HepG2 (cell line): ENCODE measurements around the gene PDPK1. TPM values are rescaled to one million over a fixed set of nuclear protein-coding genes. Genes with fewer than 3 reads are reported as not detected.

Experiments
- AGO1 ChIP-seq: fragments of 200-400 bp; formaldehyde crosslinking; IDR thresholded peaks from 2 replicates; pipeline ENCODE4 v1.6.1; 2017; ENCODE audit warnings: mild to moderate bottlenecking, low read depth, low read length, moderate library complexity; ENCODE audit not compliant: poor library complexity, severe bottlenecking
- AGO2 ChIP-seq: fragments of 200-400 bp; formaldehyde crosslinking; optimal IDR thresholded peaks from 2 replicates; pipeline ENCODE3; 2017; ENCODE audit warnings: mild to moderate bottlenecking, low read depth, low read length, moderate library complexity
- FIP1L1 ChIP-seq: fragments of 200-400 bp; formaldehyde crosslinking; IDR thresholded peaks from 2 replicates; pipeline ENCODE4 v1.6.1; 2018; ENCODE audit warnings: low read depth, mild to moderate bottlenecking, low read length, moderate library complexity, borderline replicate concordance; ENCODE audit not compliant: insufficient read depth
- FOXC1 ChIP-seq: sonication (generic); formaldehyde crosslinking; IDR thresholded peaks from 2 replicates; pipeline ENCODE4 v1.8.0; 2022; ENCODE audit warnings: mild to moderate bottlenecking, missing genetic modification reagents, borderline replicate concordance
- GRHL1 ChIP-seq: sonication (generic); formaldehyde crosslinking; conservative IDR thresholded peaks from 2 replicates; pipeline ENCODE4 v1.8.0; 2022; ENCODE audit warnings: missing genetic modification reagents
- HOXA5 ChIP-seq: sonication (generic); formaldehyde crosslinking; IDR thresholded peaks from 2 replicates; pipeline ENCODE4 v1.4.0; 2020; ENCODE audit warnings: missing genetic modification reagents
- MAX ChIP-seq: IDR thresholded peaks from 2 replicates; pipeline ENCODE4 v1.6.1; 2012; ENCODE audit warnings: inconsistent platforms
- NCOA2 ChIP-seq: sonication (generic); formaldehyde crosslinking; IDR thresholded peaks from 2 replicates; pipeline ENCODE4 v1.8.0; 2022; ENCODE audit warnings: inconsistent platforms
- NFKB2 ChIP-seq: sonication (generic); formaldehyde crosslinking; IDR thresholded peaks from 2 replicates; pipeline ENCODE4 v1.4.0; 2020; ENCODE audit warnings: missing genetic modification reagents, borderline replicate concordance
- ZFY ChIP-seq: sonication (generic); formaldehyde crosslinking; IDR thresholded peaks from 2 replicates; pipeline ENCODE4 v1.4.0; 2020; ENCODE audit warnings: missing genetic modification reagents
- ZGPAT ChIP-seq: IDR thresholded peaks from 2 replicates; pipeline ENCODE4 v1.6.1; 2016; ENCODE audit warnings: mild to moderate bottlenecking
- ZNF329 ChIP-seq: sonication (generic); formaldehyde crosslinking; IDR thresholded peaks from 2 replicates; pipeline ENCODE4 v1.9.0; 2021; ENCODE audit warnings: low read depth, mild to moderate bottlenecking, missing genetic modification reagents
- ZSCAN20 ChIP-seq: sonication (generic); formaldehyde crosslinking; IDR thresholded peaks from 2 replicates; pipeline ENCODE4 v1.4.0; 2020; ENCODE audit warnings: missing genetic modification reagents, mild to moderate bottlenecking, borderline replicate concordance
- polyA plus RNA-seq, 8 experiments: library from polyadenylated mRNA; depleted of rRNA in 3 of 8; stranded (reverse) in 7 of 8; unstranded in 1 of 8; fragments of >200 nt; fragmentation: Illumina TruSeq in 4 of 8; extraction: Trizol in 4 of 8; gene quantifications; 2 replicates each; pipeline versions ENCODE4 v1.2.1 to v1.2.3, GENCODE V29; 2011 to 2016; ENCODE audit warnings: low read depth in 4 of 8, missing spikeins in 1 of 8, mixed read lengths in 1 of 8; ENCODE audit not compliant: insufficient read depth in 1 of 8
- total RNA-seq, 5 experiments: library from RNA; depleted of rRNA; stranded (reverse); fragments of >200 nt; fragmentation: Illumina TruSeq; extraction: Trizol; gene quantifications; 2 replicates each; pipeline ENCODE4 v1.2.3, GENCODE V29; 2016; ENCODE audit warnings: low read depth in 1 of 5
- TF ChIP-seq, protein P1 (sequence below): sonication (generic); formaldehyde crosslinking; IDR thresholded peaks from 2 replicates; pipeline ENCODE4 v1.4.0; 2020; ENCODE audit warnings: missing genetic modification reagents, borderline replicate concordance
- TF ChIP-seq, protein P2 (sequence below), 2 experiments: sonication (generic) in 1 of 2; formaldehyde crosslinking in 1 of 2; IDR thresholded peaks; 2 replicates each; pipeline versions ENCODE4 v1.4.0 to v1.6.1; 2018 to 2020; ENCODE audit warnings: missing genetic modification reagents in 2 of 2, borderline replicate concordance in 1 of 2, low read depth in 1 of 2, mild to moderate bottlenecking in 1 of 2, missing biosample characterization in 1 of 2
- TF ChIP-seq, protein P3 (sequence below): sonication (generic); formaldehyde crosslinking; conservative IDR thresholded peaks from 2 replicates; pipeline ENCODE4 v1.4.0; 2020; ENCODE audit warnings: missing genetic modification reagents

PDPK1 gene
- total and polyA plus RNA-seq, 2 of the 13 experiments (the other 11 are each of a cell fraction or from before 2014, with no cell fraction given): 59.6 to 129 TPM

DNA sequence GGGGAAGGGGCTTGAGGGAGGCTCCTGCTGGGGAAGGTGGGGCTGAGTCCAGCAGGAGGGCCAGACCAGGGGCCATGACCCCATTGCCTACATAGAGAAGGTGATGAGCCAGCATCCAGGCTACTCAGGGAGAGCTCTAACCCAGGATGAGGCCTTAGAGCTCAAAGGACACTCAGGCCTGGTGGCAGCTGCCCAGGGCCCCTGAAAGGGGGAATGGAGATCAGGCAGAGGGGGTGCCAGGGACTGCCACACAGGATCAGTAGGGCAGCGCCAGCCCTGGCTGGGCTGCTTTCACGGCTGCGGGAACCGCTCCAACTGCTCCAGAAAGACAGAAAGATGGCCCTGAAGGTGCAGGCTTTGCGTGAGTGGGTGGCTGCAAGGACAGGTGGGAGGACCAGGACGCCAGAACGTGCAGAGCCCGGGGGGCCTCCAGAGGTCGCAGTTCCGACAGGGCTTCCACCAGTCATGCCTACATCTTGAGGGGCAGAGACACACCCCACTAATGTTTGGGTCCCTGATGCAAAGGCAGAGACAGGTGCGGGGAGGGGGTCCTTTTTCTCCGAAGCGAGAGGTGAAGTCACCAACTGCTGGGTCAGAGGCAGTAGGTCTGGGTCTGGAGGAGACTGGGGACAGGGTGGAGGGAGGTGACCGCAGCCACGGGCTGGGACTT is 25.0 kb upstream of the PDPK1 start (continued):
- TF ChIP-seq HOXA5 (CRISPR knock-in tag) (peak; percentile 66; the same call in 1 of the 2 replicates), ZFY (peak; percentile 10; the same call in 1 of the 2 replicates), ZGPAT (CRISPR knock-in tag) (peak; percentile 8; the same call in 1 of the 2 replicates), ZSCAN20 (CRISPR knock-in tag) (no peak), NFKB2 (CRISPR knock-in tag) (peak; percentile 19; the same call in 1 of the 2 replicates), AGO1 (peak; percentile 29), FOXC1 (CRISPR knock-in tag) (peak; percentile 73), FIP1L1 (no peak), GRHL1 (CRISPR knock-in tag) (no peak), ZNF329 (CRISPR knock-in tag) (0 out of 2 replicates have a peak, but pooled peaks have one; percentile 14), NCOA2 (CRISPR knock-in tag) (no peak), MAX (peak; percentile 27; the same call in 1 of the 2 replicates), AGO2 (peak; percentile 38)
- TF ChIP-seq, protein P1, sequence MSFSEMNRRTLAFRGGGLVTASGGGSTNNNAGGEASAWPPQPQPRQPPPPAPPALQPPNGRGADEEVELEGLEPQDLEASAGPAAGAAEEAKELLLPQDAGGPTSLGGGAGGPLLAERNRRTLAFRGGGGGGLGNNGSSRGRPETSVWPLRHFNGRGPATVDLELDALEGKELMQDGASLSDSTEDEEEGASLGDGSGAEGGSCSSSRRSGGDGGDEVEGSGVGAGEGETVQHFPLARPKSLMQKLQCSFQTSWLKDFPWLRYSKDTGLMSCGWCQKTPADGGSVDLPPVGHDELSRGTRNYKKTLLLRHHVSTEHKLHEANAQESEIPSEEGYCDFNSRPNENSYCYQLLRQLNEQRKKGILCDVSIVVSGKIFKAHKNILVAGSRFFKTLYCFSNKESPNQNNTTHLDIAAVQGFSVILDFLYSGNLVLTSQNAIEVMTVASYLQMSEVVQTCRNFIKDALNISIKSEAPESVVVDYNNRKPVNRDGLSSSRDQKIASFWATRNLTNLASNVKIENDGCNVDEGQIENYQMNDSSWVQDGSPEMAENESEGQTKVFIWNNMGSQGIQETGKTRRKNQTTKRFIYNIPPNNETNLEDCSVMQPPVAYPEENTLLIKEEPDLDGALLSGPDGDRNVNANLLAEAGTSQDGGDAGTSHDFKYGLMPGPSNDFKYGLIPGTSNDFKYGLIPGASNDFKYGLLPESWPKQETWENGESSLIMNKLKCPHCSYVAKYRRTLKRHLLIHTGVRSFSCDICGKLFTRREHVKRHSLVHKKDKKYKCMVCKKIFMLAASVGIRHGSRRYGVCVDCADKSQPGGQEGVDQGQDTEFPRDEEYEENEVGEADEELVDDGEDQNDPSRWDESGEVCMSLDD (CRISPR knock-in tag): peak; percentile 48; the same call in 1 of the 2 replicates
- TF ChIP-seq, protein P2, sequence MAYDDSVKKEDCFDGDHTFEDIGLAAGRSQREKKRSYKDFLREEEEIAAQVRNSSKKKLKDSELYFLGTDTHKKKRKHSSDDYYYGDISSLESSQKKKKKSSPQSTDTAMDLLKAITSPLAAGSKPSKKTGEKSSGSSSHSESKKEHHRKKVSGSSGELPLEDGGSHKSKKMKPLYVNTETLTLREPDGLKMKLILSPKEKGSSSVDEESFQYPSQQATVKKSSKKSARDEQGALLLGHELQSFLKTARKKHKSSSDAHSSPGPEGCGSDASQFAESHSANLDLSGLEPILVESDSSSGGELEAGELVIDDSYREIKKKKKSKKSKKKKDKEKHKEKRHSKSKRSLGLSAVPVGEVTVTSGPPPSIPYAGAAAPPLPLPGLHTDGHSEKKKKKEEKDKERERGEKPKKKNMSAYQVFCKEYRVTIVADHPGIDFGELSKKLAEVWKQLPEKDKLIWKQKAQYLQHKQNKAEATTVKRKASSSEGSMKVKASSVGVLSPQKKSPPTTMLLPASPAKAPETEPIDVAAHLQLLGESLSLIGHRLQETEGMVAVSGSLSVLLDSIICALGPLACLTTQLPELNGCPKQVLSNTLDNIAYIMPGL (CRISPR knock-in tag; IDR thresholded peaks at IDR 0.05; ENCODE audit: borderline replicate concordance in 1 of 2, low read depth in 1 of 2): peak in 1 of 2 experiments; percentile 30; a peak in 1 of 4 replicates
- TF ChIP-seq, protein P3, sequence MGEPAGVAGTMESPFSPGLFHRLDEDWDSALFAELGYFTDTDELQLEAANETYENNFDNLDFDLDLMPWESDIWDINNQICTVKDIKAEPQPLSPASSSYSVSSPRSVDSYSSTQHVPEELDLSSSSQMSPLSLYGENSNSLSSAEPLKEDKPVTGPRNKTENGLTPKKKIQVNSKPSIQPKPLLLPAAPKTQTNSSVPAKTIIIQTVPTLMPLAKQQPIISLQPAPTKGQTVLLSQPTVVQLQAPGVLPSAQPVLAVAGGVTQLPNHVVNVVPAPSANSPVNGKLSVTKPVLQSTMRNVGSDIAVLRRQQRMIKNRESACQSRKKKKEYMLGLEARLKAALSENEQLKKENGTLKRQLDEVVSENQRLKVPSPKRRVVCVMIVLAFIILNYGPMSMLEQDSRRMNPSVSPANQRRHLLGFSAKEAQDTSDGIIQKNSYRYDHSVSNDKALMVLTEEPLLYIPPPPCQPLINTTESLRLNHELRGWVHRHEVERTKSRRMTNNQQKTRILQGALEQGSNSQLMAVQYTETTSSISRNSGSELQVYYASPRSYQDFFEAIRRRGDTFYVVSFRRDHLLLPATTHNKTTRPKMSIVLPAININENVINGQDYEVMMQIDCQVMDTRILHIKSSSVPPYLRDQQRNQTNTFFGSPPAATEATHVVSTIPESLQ (CRISPR knock-in tag): no peak
